Keratinocyte (primary cell): ENCODE results near the gene MAPK8.

Experiments
- CTCF ChIP-seq, 3 experiments: IDR thresholded peaks in 1 of 3; conservative IDR thresholded peaks in 1 of 3; optimal IDR thresholded peaks in 1 of 3; 2 replicates in 2 of 3; 3 replicates in 1 of 3; pipeline versions ENCODE3 to v1.5.1; 2011; ENCODE audit warnings: low read length in 3 of 3, mild to moderate bottlenecking in 3 of 3, moderate library complexity in 2 of 3, control low read depth in 1 of 3, inconsistent platforms in 1 of 3; ENCODE audit not compliant: insufficient read depth in 2 of 3; ENCODE audit errors: extremely low read depth in 1 of 3
- EZH2 ChIP-seq: IDR thresholded peaks from one replicate; pipeline ENCODE4 v1.6.1; 2012; ENCODE audit warnings: inconsistent platforms, mild to moderate bottlenecking, low read length, moderate library complexity

- TF ChIP-seq CTCF (optimal IDR thresholded peaks at IDR 0.05 in 1 of 3, IDR thresholded peaks at IDR 0.05 in 1 of 3, conservative IDR thresholded peaks at IDR 0.05 in 1 of 3; ENCODE audit: extremely low read depth in 1 of 3, insufficient read depth in 2 of 3, low read length in 3 of 3) (no peak), EZH2 (no peak)
Observed at GRCh38 chr10:48474765-48475365, 168.4 kb downstream of the MAPK8 start.
